GM18951 (cell line): ENCODE measurements around the gene PTTG1.

ENCODE experiments used
- POLR2A ChIP-seq: IDR thresholded peaks from 4 replicates; pipeline ENCODE4 v1.6.1; 2011; ENCODE audit warnings: mild to moderate bottlenecking; ENCODE audit not compliant: insufficient read length, insufficient read depth; ENCODE audit errors: extremely low read depth
- in situ Hi-C: fragments of 300-500 bp; cut with MboI; formaldehyde crosslinking; loops from one replicate; pipeline ENCODE4 v1.12.0; 2022; ENCODE audit warnings: low sequenced_read_pairs, mixed read lengths, inconsistent platforms; ENCODE audit not compliant: unreplicated experiment

The PTTG1 gene

GRCh38 chr5:160397492-160397891 is 24.2 kb upstream of the PTTG1 start:
- in situ Hi-C loops: no loop called here
- no peak for TF ChIP-seq POLR2A

- no peak for TF ChIP-seq POLR2A
- in situ Hi-C loops: no loop called here
Observed at GRCh38 chr5:160398806-160399205, 22.8 kb upstream of the PTTG1 start.

GRCh38 chr5:160399402-160400353 is 22.0 kb upstream of the PTTG1 start, which contains the start of gene FAM200C:
TSS of gene FAM200C (minus strand) at chr5:160400054. CDS start at chr5:160395490, 4,564 bp downstream.
- in situ Hi-C loops: no loop called here
- TF ChIP-seq POLR2A: peak; percentile 89

- peak; percentile 65 for TF ChIP-seq POLR2A
- in situ Hi-C loops: no loop called here
Observed at GRCh38 chr5:160418561-160419457, 2.8 kb upstream of the PTTG1 start, which contains the start of gene SLU7. TSS of gene SLU7 (minus strand) at chr5:160419081. CDS start at chr5:160415294, 3,787 bp downstream.

GRCh38 chr5:160419458-160420330 is 2.0 kb upstream of the PTTG1 start:
- in situ Hi-C loops: no loop called here
- no peak for TF ChIP-seq POLR2A

GRCh38 chr5:160420331-160420610 is 1.4 kb upstream of the PTTG1 start:
- no peak for TF ChIP-seq POLR2A
- in situ Hi-C loops: no loop called here

- in situ Hi-C loops: no loop called here
- TF ChIP-seq POLR2A: no peak
Observed at GRCh38 chr5:160423099-160423498, 1.4 kb downstream of the PTTG1 start.

GRCh38 chr5:160427607-160428006 is 6.0 kb downstream of the PTTG1 start:
- no peak for TF ChIP-seq POLR2A
- in situ Hi-C loops: no loop called here

GRCh38 chr5:160432196-160432595 is 10.5 kb downstream of the PTTG1 start:
- in situ Hi-C loops: no loop called here
- no peak for TF ChIP-seq POLR2A

GRCh38 chr5:160432787-160433186 is 11.1 kb downstream of the PTTG1 start:
- in situ Hi-C loops: no loop called here
- no peak for TF ChIP-seq POLR2A

- in situ Hi-C loops: no loop called here
Observed at GRCh38 chr5:160434022-160434531, 12.4 kb downstream of the PTTG1 start.

GRCh38 chr5:160435532-160435931 is 13.9 kb downstream of the PTTG1 start:
- in situ Hi-C loops: no loop called here
- TF ChIP-seq POLR2A: no peak

More at GRCh38 chr5:160434022-160434531, 12.4 kb downstream of the PTTG1 start:
- TF ChIP-seq POLR2A: no peak
